Posterior cingulate gyrus (tissue), 11 donors: Measurements from ENCODE around the gene SYNJ2.

Source experiments
- DNase-seq, 10 donors: peaks; one replicate each; pipeline versions ENCODE4 v3.0.0 to v3.0.0-alpha.2; 2020 to 2021; ENCODE audit warnings: mixed read lengths in 3 of 10
- intact Hi-C: fragments of 100-400 bp; cut with DNase I; formaldehyde crosslinking; loops from one replicate; pipeline ENCODE4 v1.15.1; 2023

SYNJ2 gene

DNA sequence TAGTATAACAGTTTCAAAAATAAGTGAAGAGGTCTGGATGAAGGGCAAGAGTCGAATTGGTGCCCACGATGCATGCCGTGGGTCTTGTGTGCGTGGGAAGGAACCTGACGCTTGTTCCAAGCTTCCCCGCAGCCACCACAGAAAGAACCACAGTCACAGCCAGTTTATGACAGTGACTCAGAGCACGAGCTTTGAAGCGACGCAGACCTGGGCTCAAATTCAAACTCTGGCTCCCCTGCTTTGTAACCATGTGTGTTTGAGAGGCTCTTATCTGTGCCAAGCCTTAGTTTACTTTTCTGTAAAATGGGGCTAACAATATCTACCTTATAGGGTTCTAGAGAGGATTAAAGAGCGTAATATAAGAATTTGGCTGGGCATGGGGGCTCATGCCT is 65.5 kb downstream of the SYNJ2 start:
- peak in 4 of 10 donors; percentile 54 to 94 (median 77) for DNase-seq
- intact Hi-C loops: no loop called here

DNA sequence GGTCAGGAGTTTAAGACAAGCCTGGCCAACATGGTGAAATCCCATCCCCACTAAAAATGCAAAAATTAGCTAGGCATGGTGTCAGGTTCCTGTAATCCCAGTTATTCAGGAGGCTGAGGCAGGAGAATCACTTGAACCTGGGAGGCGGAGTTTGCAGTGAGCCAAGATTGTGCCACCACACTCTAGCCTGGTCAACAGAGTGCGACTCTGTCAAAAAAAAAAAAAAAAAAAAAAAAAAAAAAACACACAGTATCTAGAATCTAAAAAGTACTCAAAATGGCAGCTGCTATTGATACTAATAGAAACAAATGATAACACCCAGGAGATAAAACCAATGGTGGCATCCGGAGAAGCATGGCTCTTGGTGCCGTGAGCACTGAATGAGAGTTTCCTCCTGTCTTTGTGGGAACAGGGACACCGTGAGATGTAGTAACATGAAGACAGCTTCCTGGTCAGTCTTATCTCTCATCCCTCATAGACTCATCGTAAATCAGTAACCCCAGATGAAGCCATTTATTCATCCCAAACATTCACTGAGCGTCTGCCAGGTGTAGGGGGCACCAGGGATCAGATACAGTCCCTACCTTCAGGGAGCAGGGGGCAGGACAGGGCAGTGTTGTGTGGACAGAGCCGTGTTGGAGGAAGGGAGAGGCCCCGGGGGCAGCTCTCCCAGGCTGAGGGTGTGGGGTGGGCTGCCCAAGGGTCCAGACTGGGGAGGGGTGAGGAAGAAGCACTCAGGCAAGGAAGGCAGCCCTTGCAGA is 66.1 kb downstream of the SYNJ2 start:
- intact Hi-C loops: no loop called here
- peak in 2 of 10 donors; percentile 12 to 50 for DNase-seq

DNA sequence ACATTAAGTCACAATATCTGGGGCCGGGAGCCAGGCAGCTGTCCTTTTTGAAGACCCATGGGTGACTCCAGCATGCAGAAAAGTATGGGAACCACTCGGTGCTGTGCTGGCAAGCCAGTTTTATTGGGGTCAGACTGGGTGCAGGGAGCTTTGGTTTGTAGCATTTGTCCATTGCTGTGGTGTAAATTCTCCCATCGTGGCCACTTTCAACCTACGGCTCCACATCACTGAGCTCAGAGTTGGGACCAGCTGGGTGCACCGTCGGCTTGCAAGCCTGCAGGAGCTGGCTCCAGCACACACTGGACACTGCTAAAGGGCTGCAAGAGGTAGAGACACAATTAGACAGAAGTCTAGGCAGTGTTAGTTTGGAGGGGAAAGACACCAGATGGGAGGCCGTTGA is 66.9 kb downstream of the SYNJ2 start:
- peak in 3 of 10 donors; percentile 23 to 41 (median 32) for DNase-seq
- intact Hi-C loops: no loop called here

DNA sequence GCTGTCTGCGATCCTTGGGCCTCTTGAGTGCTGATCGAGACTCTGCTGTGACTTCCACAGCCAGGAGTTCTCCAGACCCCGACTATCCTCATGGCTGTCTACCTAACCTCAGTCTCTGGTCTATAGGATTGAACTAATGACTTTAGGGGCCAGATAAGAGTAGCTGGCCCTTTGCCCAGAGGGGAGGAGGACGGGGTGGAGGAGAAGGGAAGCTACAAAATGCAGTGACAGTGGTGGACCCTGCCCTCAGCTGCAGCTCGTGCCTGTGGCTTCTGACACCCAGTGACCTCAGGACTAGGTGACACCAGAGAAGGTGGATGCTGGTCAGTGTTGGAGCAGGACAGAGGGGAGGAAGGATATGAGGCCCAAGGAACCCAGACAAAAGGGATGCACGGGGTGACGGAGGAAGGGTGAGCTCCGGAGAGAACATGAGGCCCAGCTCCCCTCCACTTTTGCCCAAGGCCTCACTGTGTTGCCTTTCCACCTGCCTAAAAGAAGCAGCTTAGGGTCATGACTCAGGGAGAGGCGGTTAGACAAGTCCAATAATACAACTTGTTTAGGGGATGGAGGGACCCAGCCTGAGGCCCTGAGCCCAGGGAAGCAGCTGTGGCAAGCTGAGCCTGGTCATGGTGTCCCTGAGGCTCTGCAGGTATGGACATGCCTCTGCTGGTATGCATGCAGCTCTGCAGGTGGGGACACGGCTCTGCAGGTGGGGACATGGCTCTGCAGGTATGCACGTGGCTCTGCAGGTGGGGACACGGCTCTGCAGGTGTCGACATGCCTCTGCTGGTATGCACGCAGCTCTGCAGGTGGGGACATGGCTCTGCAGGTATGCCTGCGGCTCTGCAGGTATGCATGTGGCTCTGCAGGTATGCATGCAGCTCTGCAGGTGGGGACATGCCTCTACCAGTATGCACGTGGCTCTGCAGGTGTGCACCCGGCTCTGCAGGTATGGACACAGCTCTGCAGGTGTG is 67.7 kb downstream of the SYNJ2 start:
- peak in 3 of 10 donors; percentile 29 to 74 (median 34) for DNase-seq

DNA sequence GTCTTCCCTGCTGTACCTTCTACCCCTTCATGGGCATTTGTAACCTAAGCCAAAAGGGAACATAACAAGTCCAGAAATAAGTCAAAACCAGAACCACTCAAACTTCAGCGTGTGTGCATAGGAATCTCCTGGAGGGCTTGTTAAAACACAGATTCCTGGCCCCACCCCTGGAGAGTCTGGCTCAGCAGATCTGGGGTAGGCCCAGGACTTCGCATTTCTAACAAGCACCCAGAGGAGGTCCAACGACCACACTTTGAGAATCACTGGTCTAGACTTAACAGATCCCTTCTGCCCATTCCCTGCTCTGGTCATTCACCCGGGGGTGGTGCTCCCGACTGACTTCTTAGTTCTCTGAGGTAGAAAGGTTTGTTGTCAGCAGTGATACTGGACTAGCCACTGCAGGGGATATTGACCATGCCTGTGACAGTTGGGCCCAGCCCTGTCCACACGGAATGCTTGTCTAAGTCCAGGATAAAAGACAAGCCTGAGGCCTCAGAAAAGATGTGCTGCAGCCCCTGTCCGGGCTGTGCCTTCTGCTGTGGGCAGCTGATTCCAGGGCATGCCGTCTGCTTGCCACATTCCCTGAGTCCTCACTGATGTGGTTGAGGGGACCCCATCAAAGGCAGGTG is 68.6 kb downstream of the SYNJ2 start:
- intact Hi-C loops: no loop called here
- peak in 2 of 10 donors; percentile 8 to 59 for DNase-seq

More for the DNA sequence above, 67.7 kb downstream of the SYNJ2 start:
- intact Hi-C loops: no loop called here

DNA sequence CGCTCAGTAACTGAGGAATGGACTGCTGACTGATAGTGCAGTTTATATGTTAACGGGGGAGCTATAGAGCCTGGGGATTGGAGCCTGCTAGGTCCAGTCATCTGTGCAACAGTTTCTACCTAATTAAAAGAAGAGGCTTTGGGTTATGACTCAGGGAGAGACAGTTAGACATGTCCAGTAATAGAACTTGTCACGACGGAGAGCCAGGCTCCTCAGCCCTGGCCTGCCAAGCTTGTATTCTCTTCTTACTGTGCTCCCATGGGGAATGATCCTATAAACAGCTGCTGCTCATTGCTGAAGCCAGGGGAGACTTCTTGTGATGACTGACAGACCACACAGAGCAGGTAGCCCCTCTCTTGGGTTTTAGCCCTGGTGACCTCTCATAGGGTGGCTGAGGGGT is 69.3 kb downstream of the SYNJ2 start:
- peak in 1 of 10 donors; percentile 3 for DNase-seq
- intact Hi-C loops: no loop called here

DNA sequence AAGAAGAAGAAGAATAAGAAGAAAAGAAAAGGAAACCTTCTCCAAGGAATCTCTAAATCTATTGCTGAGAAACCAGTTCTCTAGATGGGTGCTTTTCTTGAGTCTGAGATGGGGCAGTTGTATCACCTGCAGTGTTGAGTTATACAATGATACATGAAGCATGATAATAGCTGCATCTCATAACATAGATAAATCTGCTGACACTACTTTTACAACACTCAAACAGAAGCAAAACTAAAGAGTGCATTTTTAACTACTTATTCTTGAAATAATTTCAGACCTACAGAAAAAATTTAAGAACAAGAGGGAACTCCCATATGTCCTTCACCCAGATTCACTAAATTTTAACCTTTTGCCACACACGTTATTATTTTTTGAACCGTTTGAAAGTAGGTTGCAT is 70.3 kb downstream of the SYNJ2 start:
- intact Hi-C loops: no loop called here
- DNase-seq: no peak

DNA sequence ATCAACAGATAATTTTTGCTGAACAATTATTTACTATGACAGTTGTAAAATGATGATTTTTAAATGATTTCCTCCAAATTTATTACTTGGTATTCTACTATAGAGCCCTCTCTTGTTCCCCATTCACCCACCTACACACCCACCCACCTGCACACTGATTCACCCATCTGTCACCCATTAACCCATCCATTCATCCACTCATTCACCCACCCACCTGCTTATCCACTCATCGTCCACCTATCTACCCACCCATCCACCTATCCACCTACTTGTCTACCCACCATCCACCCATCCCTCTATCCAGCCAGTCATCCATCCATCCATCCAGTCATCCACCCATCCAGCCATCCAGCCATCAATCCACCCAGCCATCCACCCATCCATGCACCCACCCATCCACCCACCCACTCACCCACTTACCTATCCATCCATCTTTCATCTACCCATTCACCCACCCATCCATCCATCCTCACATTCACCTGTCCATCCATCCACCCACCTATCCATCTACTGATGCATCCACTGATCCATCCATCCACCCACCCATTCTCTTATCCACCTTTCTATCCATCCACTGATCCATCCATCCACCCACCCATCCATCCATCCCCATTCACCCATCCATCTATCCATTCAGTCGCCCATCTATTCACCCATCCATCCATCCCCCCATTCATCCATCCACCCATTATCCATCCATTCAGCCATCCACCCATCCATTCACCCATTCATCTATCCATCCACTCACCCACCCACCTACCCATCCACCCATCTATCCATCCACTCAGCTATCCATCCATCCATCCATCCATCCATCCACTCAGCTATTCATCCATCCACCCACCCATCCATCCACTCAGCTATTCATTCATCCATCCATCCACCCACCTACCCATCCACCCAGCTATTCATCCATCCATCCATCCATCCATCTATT is 72.0 kb downstream of the SYNJ2 start:
- peak in 1 of 10 donors; percentile 17 for DNase-seq
- intact Hi-C loops: no loop called here

DNA sequence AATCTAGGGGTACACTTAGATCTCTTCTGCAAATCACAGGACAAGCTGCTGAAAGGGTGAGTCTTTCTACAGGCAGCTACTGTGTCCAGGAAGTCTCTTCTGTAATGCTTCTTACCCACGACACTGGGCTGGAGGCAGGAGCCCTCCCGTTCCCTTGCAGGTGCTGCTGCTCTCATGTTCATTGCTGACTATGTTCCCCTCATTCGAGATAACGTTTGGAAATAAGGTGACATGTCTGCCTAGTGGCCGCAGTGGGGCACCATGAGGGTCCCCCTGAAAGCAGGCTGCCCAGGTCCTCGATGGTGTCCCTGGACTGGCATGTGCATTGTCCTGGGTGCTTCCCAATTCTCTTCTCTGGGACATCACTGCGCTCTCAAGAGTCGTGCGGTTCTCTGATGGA is 74.7 kb downstream of the SYNJ2 start:
- intact Hi-C loops: no loop called here
- DNase-seq: peak in 2 of 10 donors; percentile 18 to 34

DNA sequence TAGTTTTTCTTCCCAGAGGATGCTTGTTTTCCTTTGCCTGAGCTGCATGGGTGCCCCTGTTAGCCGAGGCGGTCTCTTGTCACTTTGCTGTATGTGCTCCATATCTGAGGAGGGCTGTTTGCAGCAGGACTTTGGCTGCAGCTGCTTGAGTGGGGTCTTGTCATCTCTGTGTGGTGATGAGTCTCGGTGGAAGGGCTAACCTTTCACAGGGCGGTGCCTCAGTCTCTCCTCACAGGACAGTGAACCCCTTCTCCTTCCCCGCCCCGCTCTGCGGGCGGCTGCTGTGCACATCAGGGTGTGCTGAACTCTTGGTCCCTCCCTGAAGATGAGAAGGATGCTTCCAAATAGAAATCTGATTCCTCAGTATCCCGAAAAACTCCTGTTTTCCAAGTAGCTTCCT is 75.1 kb downstream of the SYNJ2 start:
- intact Hi-C loops: no loop called here
- DNase-seq: peak in 2 of 10 donors; percentile 5 to 25

DNA sequence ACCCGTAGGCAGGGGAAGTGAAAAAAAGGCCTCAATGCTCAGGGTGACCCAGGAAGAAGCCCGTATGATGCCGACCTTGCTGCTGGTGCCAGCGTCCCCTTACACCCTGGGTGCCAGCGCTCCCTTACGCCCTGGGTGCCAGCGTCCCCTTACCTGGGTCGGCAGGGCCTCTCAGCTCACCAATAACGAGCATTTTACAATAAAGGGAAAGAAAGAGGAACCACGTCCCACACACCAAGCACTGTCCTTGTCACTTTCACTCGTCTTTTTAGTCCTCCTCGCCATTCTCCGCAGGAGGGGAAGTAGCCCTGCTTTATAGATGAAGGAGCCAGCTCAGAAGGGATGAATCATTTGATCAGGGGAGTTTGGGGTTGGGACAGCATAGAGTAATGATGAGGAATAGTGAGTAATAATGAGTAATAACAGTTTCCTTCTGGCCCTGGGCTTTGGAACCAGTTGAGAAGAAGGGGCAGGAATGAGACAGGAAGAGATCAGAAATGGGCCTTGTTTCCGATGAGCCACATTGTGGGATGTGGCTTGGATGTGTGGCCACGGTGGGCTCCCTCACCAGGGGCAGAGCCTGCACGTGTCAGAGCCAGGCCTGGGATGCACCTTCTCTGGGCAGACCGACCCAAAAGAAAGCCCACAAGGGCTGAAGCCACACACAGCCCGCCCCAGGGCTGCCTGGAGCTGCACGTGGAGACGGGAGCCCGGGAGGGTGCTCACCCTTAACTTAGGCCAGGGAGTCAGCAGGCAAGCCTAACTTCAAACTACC is 75.7 kb downstream of the SYNJ2 start:
- peak in 2 of 10 donors; percentile 52 to 57 for DNase-seq
- intact Hi-C loops: no loop called here

DNA sequence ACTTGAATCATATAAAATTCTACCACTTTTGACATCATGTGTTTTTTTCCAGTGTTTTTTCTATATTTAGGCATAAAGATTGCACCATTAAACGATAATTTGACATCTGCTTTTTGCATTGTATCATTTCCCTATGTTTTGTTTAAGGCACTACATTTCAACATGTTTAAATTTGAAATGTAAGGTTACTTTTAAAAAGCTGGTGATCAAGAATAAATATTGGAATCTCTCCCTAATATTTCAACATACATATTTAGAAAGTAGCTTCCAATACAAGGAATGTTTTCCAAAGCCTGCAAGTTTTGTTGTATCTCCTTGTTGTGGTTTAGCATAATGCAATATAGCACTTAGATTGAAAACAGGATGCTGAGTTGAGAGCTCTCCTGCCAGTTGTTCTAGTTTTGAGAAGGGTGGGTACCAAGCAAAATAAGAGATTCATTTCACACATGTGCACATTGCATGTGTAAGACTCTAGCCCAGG is 76.5 kb downstream of the SYNJ2 start:
- intact Hi-C loops: no loop called here

DNA sequence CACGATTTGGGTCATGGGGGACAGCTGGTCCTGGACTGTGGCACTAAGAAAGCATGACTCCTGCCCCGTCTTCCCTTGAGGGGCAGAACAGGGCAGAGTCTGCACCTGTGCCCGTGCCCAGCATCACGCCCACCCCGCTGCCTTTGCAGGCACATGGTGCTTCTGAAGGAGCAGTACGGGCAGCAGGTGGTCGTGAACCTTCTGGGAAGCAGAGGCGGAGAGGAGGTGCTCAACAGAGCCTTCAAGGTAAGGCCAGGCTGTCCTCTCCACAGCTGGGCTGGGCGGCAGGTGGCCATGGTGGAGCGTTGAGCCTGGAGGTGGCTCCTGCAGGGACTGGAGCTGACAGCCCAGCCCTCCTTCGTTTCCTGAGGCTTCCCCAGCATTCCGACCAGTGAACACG is 77.4 kb downstream of the SYNJ2 start:
- intact Hi-C loops: no loop called here
- DNase-seq: peak in 2 of 10 donors; percentile 33 to 83

More for the DNA sequence above, 76.5 kb downstream of the SYNJ2 start:
- DNase-seq: peak in 1 of 10 donors; percentile 12

DNA sequence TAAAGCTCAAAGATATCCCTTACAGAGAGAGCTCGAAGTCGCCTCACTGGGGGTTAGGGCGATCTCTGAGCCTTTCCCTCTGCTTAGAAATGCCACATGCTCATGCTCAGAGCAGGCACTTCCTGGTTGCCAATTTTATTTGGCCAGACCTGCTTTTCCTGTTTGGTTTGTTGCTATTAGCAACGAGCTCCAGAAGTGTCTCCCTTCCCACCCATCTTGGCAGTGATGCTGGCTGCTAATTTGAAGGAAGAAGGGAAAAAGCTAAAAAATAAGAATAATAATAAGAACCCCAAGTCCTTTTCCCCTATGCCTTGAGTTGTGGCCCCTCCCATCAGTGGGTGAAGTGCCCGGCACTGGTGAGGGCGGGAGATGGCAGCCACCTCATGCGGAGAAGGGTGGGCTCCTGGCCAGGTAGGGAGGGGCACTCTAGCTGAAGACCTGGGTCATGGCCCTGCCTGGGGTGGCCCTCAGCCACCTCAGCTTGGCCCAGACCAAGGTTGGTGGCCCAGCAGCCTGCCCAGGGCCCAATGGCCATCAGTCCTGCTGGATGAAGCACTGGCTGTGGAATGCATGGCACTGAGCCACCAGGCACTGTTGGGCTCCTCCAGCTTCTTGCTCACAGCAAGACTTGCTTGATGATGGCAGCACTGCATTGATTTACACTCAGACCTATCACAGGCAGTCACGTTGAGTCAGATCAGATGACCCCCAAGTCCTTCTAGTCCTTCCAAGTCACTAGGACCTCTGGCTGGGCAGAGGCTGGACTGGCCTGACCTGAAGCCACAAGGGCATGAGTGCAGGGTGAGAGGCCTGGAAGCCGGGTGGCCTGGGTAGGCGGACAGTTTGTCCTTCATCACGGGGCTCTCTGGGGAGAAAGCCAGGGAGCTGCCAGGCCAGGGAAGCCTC is 79.0 kb downstream of the SYNJ2 start:
- peak in 8 of 10 donors; percentile 40 to 93 (median 68) for DNase-seq
- intact Hi-C loops: no loop called here

DNA sequence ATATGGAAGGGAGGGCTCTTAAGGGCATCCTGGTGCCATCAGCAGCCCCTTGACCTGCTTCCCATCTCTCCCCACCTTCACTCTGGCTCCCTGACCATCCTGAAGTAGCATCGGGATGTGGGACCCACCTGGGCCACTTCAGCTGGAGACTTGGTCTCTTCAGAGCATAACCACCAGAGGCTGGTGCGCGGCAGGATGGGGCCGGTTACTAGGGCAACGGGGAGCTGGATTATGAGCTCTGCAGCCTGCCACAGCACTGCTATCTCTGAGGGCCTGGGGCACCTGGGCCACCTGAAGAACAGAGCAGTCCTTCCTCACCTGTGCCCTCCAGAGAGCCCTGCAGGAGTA is 79.7 kb downstream of the SYNJ2 start:
- intact Hi-C loops: no loop called here
- peak in 2 of 10 donors; percentile 56 to 65 for DNase-seq

DNA sequence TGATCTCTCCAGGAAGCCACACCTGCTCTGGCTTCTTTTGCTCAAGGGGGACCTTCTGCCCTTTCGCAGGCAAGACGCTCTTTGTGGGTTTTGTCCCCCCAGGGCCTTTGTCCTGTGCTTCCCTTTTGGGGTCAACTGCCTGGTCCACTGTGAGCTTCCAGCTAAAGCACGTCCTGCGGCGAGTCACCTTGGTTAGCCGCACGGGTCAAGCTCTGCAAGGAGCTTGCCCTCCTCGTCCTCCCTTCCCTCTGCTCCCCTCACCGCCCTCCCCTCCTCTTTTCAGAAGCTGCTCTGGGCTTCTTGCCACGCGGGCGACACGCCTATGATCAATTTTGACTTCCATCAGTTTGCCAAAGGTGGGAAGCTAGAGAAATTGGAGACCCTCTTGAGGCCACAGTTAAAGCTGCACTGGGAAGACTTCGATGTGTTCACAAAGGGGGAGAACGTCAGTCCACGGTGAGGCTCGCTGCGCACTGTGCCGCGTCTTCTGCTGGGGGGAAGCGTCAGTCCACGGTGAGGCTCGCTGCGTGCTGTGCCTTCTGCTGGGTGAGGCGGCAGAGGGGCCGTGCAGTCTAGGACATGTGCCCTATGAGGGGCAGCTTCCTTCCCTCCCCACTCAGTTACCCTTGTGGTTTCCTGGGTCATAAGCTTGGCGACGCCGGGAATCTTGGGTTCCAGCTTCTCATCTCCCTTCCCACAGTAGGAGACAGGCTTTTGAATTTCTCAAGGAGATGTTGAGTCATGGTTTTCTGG is 80.2 kb downstream of the SYNJ2 start:
- intact Hi-C loops: no loop called here
- DNase-seq: peak in 1 of 10 donors; percentile 70

DNA sequence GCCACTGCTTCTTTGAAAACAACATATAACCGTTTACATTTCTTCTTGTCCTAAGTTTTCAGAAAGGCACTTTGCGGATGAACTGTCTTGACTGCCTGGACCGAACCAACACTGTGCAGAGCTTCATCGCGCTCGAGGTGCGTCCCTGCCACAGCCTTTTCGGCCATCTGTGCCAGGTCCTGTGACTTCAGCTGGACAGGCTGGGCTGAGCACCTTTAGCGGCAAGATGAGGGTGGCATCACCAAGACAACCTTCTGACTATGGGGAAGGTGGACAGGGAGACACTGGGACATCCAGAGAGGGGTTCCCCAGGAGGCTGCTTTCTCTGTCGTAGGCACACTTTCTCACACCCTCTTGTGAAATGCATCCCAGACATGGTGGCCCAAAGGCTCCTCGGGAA is 82.1 kb downstream of the SYNJ2 start:
- intact Hi-C loops: no loop called here
- peak in 2 of 10 donors; percentile 49 to 50 for DNase-seq
